ENCODE results near the gene KSR1. TPM values are rescaled to one million over a fixed set of nuclear protein-coding genes. Genes with fewer than 3 reads are reported as not detected.

Gene KSR1
- total RNA-seq, 1 experiment from 2014 or later, result 88.9 TPM

- H3K36me3 ChIP-seq (ENCODE audit: control insufficient read depth, insufficient read depth, low read length), result peaks cover 4% of the 10 kb centered on the region; the same call in 1 of the 2 replicates
- H3K36me3 Mint-ChIP-seq (ENCODE audit: insufficient read depth, unreplicated experiment), result peaks cover 25% of the 10 kb centered on the region
Observed at GRCh38 chr17:27618417-27618816, 162.2 kb downstream of the KSR1 start.

GRCh38 chr17:27620721-27621120 is 164.5 kb downstream of the KSR1 start:
- TF ChIP-seq, protein P1, sequence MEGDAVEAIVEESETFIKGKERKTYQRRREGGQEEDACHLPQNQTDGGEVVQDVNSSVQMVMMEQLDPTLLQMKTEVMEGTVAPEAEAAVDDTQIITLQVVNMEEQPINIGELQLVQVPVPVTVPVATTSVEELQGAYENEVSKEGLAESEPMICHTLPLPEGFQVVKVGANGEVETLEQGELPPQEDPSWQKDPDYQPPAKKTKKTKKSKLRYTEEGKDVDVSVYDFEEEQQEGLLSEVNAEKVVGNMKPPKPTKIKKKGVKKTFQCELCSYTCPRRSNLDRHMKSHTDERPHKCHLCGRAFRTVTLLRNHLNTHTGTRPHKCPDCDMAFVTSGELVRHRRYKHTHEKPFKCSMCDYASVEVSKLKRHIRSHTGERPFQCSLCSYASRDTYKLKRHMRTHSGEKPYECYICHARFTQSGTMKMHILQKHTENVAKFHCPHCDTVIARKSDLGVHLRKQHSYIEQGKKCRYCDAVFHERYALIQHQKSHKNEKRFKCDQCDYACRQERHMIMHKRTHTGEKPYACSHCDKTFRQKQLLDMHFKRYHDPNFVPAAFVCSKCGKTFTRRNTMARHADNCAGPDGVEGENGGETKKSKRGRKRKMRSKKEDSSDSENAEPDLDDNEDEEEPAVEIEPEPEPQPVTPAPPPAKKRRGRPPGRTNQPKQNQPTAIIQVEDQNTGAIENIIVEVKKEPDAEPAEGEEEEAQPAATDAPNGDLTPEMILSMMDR (IDR thresholded peaks at IDR 0.05; ENCODE audit: insufficient read depth in 1 of 2, low read depth in 1 of 2, low read length in 1 of 2, severe bottlenecking in 1 of 2, unreplicated experiment in 1 of 2), result no peak
- intact Hi-C loops (cut with micrococcal nuclease; ENCODE audit: unreplicated experiment), result loop anchor here (10.0 kb wide), 1 partner anchor 406 kb away; no protein-coding TSS in a partner anchor
- CTCF ChIA-PET, result interaction anchor here (1.2 kb wide), 1 partner anchor 11 kb away, joined by 5 read pairs; no protein-coding TSS in a partner anchor
- H3K36me3 Mint-ChIP-seq (ENCODE audit: insufficient read depth, unreplicated experiment), result peaks cover 16% of the 10 kb centered on the region
- no peaks in the 10 kb centered on the region for H3K27me3 Mint-ChIP-seq (ENCODE audit: insufficient read depth, unreplicated experiment)
- DNase-seq, result no peak
- H3K4me1 Mint-ChIP-seq (ENCODE audit: low read depth, unreplicated experiment), result no peaks in the 10 kb centered on the region
- no peaks in the 10 kb centered on the region for H3K4me1 ChIP-seq
- peaks cover 3% of the 10 kb centered on the region; the same call in 1 of the 2 replicates for H3K36me3 ChIP-seq (ENCODE audit: control insufficient read depth, insufficient read depth, low read length)
- no peaks in the 10 kb centered on the region for H3K27me3 ChIP-seq (replicated peaks; ENCODE audit: control insufficient read depth, insufficient read depth, low read length)
- POLR2A ChIA-PET, result no interaction called here
- no peak overlapping the region for H3K27ac Mint-ChIP-seq (ENCODE audit: unreplicated experiment)
- H3K4me3 ChIP-seq (ENCODE audit: low read depth, low read length), result no peak overlapping the region
- BruUV-seq (replicated peaks), result no TSS peak
- no peak overlapping the region for H3K4me3 Mint-ChIP-seq (ENCODE audit: unreplicated experiment)
- no peaks in the 10 kb centered on the region for H3K9me3 ChIP-seq
- no peaks in the 10 kb centered on the region for H3K9me3 Mint-ChIP-seq (ENCODE audit: unreplicated experiment)

More at GRCh38 chr17:27618417-27618816, 162.2 kb downstream of the KSR1 start:
- H3K4me3 ChIP-seq (ENCODE audit: low read depth, low read length), result no peak overlapping the region
- ChIA-PET POLR2A (no interaction called here), CTCF (interaction anchor here (0.9 kb wide), 1 partner anchor 30 kb away, joined by 4 read pairs; no protein-coding TSS in a partner anchor)
- no peaks in the 10 kb centered on the region for H3K9me3 ChIP-seq
- H3K27me3 ChIP-seq (replicated peaks; ENCODE audit: control insufficient read depth, insufficient read depth, low read length), result no peaks in the 10 kb centered on the region
- H3K9me3 Mint-ChIP-seq (ENCODE audit: unreplicated experiment), result no peaks in the 10 kb centered on the region
- no peak overlapping the region for H3K4me3 Mint-ChIP-seq (ENCODE audit: unreplicated experiment)
- intact Hi-C loops (cut with micrococcal nuclease; ENCODE audit: unreplicated experiment), result no loop called here
- DNase-seq, result no peak
- TF ChIP-seq, protein P1 (IDR thresholded peaks at IDR 0.05; ENCODE audit: insufficient read depth in 1 of 2, low read depth in 1 of 2, low read length in 1 of 2, severe bottlenecking in 1 of 2, unreplicated experiment in 1 of 2), result no peak
- no peaks in the 10 kb centered on the region for H3K4me1 Mint-ChIP-seq (ENCODE audit: low read depth, unreplicated experiment)
- no peaks in the 10 kb centered on the region for H3K4me1 ChIP-seq
- BruUV-seq (replicated peaks), result no TSS peak
- H3K27me3 Mint-ChIP-seq (ENCODE audit: insufficient read depth, unreplicated experiment), result no peaks in the 10 kb centered on the region
- no peak overlapping the region for H3K27ac Mint-ChIP-seq (ENCODE audit: unreplicated experiment)

DNA sequence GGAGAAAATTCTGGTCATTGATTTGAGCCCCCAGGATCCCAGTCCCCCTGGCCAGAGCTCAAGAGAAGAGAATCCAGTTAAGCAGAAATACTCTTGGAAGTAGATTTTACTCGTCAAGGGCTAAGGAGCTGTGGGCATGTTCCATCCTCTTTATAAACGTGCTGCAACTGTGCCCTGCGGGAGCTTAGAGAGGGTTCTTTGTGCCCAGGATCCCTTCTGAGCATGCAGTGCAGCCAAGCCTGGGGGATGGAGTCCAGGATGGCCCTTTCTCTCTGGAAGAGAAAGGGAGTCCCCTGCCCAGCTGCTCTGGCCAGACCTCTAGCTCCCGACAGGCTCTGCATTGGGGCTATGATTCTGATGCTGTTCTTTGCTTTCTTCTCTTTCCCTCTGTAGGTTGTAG is 165.3 kb downstream of the KSR1 start:
- Histone ChIP-seq H3K4me3 (ENCODE audit: low read depth, low read length) (no peak overlapping the region), H3K4me1 (no peaks in the 10 kb centered on the region), H3K9me3 (no peaks in the 10 kb centered on the region), H3K36me3 (ENCODE audit: control insufficient read depth, insufficient read depth, low read length) (peaks cover 3% of the 10 kb centered on the region; the same call in 1 of the 2 replicates), H3K27me3 (replicated peaks; ENCODE audit: control insufficient read depth, insufficient read depth, low read length) (no peaks in the 10 kb centered on the region)
- Mint-ChIP-seq H3K4me3 (ENCODE audit: unreplicated experiment) (no peak overlapping the region), H3K27me3 (ENCODE audit: insufficient read depth, unreplicated experiment) (no peaks in the 10 kb centered on the region), H3K4me1 (ENCODE audit: low read depth, unreplicated experiment) (no peaks in the 10 kb centered on the region), H3K27ac (ENCODE audit: unreplicated experiment) (no peak overlapping the region), H3K36me3 (ENCODE audit: insufficient read depth, unreplicated experiment) (peaks cover 16% of the 10 kb centered on the region), H3K9me3 (ENCODE audit: unreplicated experiment) (no peaks in the 10 kb centered on the region)
- no TSS peak for BruUV-seq (replicated peaks)
- intact Hi-C loops (cut with micrococcal nuclease; ENCODE audit: unreplicated experiment), result loop anchor here (10.0 kb wide), 1 partner anchor 407 kb away; no protein-coding TSS in a partner anchor
- POLR2A ChIA-PET, result no interaction called here
- no peak for DNase-seq
- TF ChIP-seq, protein P1 (IDR thresholded peaks at IDR 0.05; ENCODE audit: insufficient read depth in 1 of 2, low read depth in 1 of 2, low read length in 1 of 2, severe bottlenecking in 1 of 2, unreplicated experiment in 1 of 2), result no peak
- CTCF ChIA-PET, result interaction anchor here (1.2 kb wide), 1 partner anchor 12 kb away, joined by 5 read pairs; no protein-coding TSS in a partner anchor

Measured in Caco-2 (cell line).